ENCODE results near the gene PCED1B.

GRCh38 chr12:47107926-47108325 lies 28.5 kb downstream of the PCED1B start:
- TF ChIP-seq CTCF (conservative IDR thresholded peaks at IDR 0.05 in 1 of 2, IDR thresholded peaks at IDR 0.05 in 1 of 2; ENCODE audit: low read depth in 1 of 2, low read length in 2 of 2) = no peak
- TF ChIP-seq EZH2 (IDR thresholded peaks at IDR 0.05; ENCODE audit: low read length, missing control alignments) = no peak

Measured in fibroblast of lung (primary cell).